GM15510 (cell line): ENCODE measurements around the gene FBLN5.

Source experiments
- POLR2A ChIP-seq: IDR thresholded peaks from 3 replicates; pipeline ENCODE4 v1.6.1; 2011; ENCODE audit warnings: borderline replicate concordance; ENCODE audit not compliant: insufficient read length; ENCODE audit errors: extremely low read depth

The FBLN5 gene

DNA sequence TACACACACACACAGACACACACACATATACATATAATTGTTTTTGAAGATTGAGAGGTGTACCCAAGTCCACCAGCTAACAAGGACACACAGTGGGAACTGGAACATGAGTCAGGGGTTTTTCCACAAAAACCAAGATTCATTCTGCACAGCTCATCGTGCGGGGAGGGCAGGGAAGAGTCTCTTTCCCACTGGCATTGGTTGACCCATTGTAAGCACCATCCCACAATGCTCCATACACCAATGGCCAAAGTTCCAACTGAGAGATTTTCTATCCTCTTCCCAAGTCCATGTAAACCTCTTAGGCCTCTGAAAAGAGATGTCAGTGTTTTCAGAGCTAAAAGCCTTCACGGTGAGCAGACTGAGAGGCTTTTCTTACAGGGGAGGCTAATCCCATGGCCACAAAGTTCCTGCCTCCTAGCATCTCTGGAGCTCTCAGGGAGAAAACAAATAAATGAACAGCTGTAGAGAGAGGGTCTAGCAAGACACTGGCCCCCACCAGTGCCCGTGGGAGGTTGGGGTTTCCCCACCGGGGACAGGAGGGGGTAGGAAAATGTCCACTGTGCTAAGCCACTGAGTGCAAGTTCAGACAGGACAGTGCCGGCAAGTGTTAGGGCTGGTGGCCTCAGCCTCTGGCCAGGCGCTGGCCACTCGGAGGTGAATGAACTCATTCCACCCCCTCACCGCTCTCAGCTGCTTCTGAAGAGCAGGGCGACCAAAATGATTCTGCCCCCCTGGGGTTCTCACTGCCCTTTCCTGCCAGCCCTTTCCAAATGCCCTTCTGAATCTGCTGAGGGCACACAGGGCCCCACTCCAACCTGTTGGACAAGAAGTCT is 58.6 kb downstream of the FBLN5 start:
- no peak for TF ChIP-seq POLR2A

DNA sequence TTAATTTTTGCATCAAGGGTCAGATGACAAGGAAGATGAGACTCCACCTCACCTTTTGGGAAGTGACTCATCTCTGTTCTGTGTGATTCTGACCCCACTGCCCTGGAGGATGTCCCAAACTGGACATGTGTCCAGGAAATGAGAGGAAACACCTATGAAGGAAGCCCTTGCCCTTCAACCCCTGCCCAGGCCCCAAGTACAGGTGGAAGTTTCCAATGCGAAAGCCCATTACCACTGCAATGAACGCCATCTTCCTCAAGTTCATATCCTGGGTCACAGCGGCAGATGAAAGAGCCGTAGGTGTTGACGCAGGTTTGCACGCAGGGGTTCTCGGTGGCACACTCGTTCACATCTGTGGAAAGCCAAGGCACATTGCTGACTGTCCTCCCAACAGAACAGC is 60.5 kb downstream of the FBLN5 start:
- TF ChIP-seq POLR2A = no peak

DNA sequence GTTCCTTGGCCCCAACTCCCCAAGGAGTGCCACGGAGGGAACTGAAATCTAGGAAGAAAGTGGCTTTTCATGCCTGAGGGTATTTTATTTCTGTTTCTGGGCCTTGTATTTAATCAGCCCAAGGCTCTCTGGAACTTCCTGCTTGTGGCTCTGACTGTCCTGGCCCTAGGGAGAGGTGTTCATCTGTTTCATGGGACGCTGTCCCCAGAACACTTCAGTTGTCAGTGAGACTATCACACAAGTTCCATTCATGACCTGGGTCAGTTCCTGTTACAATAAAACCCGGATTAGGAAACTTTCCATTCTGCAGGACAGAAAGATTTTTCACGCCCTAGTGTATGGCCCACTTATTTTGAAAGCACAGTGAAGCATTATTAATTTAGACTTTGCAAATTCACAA is 61.7 kb downstream of the FBLN5 start:
- TF ChIP-seq POLR2A = no peak

DNA sequence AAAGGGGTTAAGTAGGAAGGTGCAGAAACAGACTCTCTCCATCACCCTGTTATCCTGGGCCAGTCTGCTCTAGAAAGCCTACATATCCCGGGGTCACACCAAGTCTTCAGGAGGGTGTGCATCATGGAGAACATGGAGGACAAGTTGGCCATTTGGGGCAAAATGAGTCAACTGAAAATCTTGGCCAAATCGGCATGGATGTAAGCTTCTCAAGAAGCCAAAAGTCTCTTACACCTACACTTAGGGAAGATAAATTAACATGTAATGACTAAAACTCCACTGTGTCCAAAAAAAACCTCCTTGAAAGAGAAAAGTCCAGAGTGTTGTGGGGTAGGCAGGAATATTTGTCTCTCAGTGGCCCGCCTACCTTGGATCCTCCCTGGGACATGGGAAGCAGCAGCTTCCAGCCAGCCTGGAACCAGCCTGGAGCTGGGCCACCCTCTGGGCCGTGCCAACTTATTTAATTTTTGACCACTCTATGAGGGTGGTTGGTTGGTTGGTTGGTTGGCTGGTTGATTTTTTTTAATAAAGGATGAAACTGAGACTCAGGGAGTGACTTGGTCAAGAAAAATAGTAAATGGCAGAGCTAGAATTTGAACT is 62.3 kb downstream of the FBLN5 start:
- no peak for TF ChIP-seq POLR2A

DNA sequence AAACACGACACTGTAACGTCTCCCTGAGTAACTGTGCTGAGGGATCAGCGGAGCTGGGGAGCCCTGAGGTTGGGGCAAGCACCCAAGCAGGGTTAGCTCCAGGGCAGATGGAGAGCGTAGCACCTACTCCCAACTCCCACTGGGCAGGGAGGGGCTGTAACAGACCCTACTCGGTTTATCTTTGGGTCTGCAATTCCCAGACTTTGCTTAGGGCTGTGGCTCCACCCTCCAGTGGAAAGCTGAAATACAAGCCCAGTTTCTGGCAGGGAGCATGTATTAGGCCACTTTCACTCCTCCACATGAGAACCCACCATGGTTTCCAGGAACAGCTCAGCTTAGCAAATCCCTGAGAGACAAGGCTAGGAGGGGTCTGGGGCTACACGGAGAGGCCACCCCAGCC is 62.8 kb downstream of the FBLN5 start:
- no peak for TF ChIP-seq POLR2A

DNA sequence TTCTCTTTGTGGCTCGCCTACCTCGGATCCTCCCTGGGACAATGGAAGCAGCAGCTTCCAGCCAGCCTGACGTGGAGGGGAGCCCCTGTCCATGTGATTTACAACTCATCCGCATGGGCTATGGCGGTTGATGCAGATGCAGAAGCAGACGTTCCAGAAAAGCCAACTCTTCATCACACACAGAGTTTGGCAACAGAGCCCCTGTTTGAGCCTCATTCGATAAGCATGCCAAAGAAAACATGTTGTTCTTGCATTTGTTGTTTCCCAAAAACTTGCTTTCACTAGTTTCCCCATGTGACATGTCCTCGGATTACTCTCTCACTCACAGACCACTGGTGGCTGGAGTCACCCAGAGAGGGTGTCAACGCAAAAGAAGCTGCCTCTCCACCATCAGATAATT is 63.7 kb downstream of the FBLN5 start:
- no peak for TF ChIP-seq POLR2A

DNA sequence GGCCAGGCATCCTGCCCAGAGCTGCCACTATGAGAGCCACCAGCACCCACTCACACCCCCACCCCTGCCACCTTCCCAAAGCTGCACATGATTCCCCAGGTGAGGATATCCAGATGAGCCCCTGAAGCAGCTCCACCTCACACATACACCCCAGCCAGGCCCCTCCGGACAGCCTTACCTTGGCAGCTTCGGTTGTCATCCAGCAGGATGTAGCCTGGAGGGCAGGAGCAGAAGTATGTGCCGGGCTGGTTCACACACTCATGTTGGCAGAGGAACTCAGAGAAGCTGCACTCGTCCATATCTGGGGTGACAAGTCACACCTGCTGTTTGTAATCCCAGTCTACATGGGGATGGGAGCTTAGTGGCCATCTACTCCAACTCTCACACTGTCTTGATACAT is 64.7 kb downstream of the FBLN5 start:
- TF ChIP-seq POLR2A = no peak

DNA sequence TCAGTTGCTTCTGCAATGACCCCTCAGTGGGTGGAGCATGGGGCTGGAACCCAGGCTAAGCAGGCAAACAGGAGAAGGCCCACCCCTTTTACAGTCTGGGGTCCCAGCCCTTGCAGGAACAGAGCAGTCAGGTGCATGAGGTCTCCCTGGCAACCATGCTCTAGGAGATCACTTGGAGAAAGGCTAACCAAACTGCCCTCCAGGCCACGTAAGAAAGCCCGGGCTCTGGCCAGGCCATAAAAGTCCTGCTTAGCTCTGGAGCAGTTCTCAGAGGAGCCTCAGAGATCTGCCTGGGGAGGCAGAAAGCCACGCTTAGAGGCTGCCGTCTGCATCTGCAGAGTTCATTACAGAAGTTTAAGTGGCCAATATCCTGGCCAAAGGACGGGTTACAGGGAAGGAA is 65.1 kb downstream of the FBLN5 start:
- no peak for TF ChIP-seq POLR2A

DNA sequence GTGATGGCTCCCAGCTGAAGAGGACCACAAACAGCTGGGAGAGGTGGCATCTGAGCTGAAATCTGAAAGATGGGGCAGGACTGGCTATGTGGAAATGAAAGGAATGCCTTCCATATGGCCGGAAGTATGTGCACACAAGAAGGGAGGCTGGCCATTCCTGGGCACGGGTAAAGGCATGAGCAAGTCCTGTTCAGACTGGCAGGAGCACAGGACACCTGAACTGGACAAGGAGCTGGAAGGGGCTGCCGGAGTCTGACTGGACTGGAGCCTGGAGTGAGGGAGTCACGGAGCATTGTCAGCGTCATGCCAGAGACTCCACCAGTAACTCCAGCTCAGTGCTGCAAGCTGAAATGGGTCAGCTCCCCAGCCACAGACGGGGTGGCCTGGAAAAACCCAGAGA is 68.3 kb downstream of the FBLN5 start:
- no peak for TF ChIP-seq POLR2A

DNA sequence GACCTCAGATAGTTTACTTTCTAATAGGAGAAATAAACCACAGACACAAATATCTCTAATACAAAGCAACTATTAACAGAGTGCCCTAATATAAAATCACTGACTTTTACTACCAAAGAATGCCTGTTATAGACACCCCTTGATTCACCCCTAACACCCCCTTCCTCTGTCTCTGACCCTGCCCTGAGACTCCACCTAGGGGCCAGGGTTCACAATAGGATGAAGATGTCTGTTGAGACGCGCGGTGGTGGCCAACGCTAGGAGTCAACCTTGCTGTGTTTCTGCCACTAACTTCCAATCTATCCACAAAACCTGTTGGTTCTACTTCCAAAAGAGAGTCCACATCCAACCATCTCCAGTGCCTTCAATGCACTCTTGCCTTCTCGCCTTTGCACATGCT is 69.2 kb downstream of the FBLN5 start:
- TF ChIP-seq POLR2A = no peak

DNA sequence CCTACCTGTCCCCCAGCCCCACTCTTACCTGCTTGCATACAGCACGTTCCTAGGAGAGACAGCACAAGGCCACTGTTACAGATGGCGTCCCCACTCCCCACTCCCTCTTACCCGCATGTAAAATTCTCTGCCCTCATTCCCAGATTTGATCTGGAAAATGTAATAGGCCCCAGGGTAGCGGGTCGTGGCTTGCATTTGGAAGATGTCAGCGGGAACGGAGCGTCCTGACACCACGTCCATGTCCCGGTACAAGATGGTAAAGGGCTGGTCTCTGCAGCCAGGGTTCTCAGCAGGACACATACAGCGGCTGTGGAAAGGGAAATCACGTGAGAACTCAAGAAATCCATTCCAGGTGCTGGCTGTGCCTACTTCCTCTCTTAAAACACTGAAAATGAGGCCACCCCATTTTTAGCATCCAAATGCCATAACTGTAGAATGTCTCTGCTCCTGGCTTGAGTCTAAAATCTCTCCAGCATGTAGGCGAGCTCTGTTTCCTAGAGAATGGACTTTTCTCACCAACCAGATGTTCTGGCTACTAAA is 70.0 kb downstream of the FBLN5 start:
- TF ChIP-seq POLR2A = no peak

DNA sequence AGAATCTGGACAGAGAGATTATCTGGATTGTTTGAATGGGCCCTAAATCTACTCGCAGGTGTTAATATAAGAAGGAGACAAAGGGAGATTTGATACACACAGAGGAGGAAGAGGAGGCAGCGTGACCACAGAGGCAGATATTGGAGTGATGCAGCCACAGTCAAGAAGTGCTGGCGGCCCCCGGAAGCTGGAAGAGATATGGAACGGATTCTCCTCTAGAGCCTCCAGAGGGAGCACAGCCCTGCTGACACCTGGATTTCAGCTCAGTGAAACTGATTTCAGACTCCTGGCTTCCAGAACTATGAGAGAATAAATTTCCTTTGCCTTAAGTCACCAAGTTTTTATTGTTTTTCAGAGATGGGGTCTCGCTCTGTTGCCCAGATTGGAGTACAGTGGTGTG is 71.0 kb downstream of the FBLN5 start:
- no peak for TF ChIP-seq POLR2A

DNA sequence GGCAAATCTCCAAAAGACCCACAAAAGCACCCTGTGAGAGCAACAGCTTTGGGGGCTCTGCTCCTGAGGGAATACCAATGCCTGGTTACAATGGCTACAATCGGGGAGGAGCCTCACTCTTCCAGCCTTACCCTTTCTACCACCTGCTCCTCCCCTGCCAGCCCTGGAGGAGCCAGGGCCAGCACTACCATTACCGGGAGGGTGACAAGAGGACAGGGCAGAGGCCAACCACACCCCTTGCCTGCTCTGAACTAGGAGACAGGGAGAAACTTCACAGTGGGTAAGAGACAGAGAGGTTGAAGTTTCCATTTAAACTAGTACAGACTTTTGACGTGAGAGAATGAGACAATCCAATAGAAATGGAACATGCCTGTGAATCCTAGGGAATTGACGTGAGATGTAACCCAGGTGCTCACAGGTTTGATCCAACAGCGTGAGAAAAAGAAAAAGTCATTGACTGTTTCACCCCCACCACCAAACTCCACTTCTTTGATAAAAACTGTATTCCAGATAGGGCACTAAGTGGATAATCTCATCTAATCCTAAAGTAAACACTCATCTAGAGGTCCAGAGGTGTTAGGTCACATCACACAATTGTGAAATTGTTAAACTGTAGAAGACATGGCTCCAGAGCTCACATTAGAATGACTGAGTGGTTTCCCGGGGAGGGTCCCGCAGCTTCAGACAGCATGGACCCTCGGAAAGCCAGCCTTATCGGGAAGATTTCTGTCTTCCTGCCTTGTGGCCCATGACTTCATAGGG is 71.8 kb downstream of the FBLN5 start:
- no peak for TF ChIP-seq POLR2A

DNA sequence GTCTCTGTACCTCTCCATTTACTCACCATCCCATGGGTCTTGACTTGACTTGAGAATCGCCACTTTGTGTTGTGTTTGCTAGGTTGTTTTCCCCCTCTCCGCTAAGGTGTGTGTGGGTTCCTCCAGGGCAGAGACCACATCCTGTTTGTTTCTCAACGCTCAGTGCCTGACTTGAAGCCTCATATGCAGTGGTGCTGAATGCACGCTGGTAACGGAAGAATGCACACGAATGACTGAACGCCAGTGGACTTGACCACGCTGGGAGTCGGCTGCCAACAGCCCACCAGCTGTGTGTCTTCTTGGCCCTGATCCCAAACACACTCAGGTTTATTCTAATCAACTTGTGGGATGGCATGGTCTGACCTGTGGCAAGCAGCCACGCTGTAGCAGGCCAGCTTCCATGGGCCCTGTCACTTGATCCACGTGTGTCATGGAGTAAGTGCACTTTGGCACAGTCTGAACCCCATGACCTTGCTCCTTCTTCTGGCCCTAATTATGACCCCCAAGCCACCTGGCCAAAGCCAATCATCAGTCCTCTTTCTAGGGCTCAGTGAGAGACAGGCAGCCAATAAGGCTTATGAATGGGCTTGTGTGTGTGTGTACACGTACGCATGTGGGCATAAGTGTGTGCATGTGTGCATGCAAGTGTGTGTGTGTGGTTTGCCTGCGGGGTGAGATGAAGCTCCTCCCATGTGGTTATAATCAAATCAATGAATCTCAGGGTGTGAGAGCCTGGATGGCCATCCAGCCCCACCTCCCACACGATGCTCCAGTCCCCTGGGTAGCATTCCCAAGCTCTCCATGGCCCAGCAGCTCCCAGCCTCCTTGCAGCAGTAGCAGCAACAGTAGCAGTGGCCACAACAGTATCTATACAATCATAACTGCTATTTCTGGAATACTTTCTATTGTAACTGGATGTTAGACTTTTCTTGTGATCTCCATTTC is 73.8 kb downstream of the FBLN5 start:
- TF ChIP-seq POLR2A = no peak
